Measurements from ENCODE around the gene ABCF3. TPM values are rescaled to one million over a fixed set of nuclear protein-coding genes. Genes with fewer than 3 reads are reported as not detected.

The ABCF3 gene
- total RNA-seq, 1 experiment from 2014 or later = 62.7 TPM

GRCh38 chr3:184164648-184165330 lies 21.2 kb upstream of the ABCF3 start:
- no peak for DNase-seq (ENCODE audit: unreplicated experiment)
- no peak overlapping the region for H3K27ac Mint-ChIP-seq (ENCODE audit: low read depth, unreplicated experiment)
- POLR2A ChIA-PET = interaction anchor here (0.7 to 1.0 kb wide), 2 partner anchors 10 to 11 kb away, joined by 3 to 4 read pairs; partner anchors contain the start of gene AP2M1
- intact Hi-C loops (cut with micrococcal nuclease) = no loop called here
- H3K9me3 Mint-ChIP-seq (ENCODE audit: unreplicated experiment) = no peaks in the 10 kb centered on the region
- H3K4me3 Mint-ChIP-seq (ENCODE audit: unreplicated experiment) = no peak overlapping the region
- no TSS peak for BruUV-seq (replicated peaks)
- TF ChIP-seq, protein P1, sequence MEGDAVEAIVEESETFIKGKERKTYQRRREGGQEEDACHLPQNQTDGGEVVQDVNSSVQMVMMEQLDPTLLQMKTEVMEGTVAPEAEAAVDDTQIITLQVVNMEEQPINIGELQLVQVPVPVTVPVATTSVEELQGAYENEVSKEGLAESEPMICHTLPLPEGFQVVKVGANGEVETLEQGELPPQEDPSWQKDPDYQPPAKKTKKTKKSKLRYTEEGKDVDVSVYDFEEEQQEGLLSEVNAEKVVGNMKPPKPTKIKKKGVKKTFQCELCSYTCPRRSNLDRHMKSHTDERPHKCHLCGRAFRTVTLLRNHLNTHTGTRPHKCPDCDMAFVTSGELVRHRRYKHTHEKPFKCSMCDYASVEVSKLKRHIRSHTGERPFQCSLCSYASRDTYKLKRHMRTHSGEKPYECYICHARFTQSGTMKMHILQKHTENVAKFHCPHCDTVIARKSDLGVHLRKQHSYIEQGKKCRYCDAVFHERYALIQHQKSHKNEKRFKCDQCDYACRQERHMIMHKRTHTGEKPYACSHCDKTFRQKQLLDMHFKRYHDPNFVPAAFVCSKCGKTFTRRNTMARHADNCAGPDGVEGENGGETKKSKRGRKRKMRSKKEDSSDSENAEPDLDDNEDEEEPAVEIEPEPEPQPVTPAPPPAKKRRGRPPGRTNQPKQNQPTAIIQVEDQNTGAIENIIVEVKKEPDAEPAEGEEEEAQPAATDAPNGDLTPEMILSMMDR (IDR thresholded peaks at IDR 0.05; ENCODE audit: unreplicated experiment) = no peak
- H3K36me3 Mint-ChIP-seq (ENCODE audit: insufficient read depth, unreplicated experiment) = peaks cover 42% of the 10 kb centered on the region
- H3K4me1 Mint-ChIP-seq (ENCODE audit: insufficient read depth, unreplicated experiment) = peaks cover 17% of the 10 kb centered on the region
- CTCF ChIA-PET = interaction anchor here (0.7 to 1.5 kb wide), 4 partner anchors 9 to 280 kb away, joined by 3 read pairs; partner anchors contain the start of gene PARL
- no peaks in the 10 kb centered on the region for H3K27me3 Mint-ChIP-seq (ENCODE audit: insufficient read depth, unreplicated experiment)

DNA sequence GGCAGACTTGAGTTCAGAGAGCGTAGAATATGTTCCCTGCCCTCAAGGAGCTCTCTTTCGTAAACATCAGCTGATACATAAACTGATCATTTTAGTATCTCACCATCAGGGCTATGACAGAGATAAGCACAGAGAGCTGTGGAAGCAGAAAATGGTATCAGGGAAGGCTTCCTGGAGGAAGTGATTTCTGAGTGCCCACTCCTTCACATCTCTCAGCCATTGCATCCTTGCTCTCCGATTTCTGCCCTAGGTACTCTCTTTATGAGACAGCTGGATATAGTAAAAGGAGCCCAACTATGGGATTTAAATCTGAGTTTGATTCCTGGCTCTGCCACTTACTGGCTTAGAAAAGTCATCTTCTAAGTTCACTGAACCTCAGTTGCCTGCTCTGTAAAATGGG lies 20.5 kb upstream of the ABCF3 start:
- Mint-ChIP-seq H3K4me1 (ENCODE audit: insufficient read depth, unreplicated experiment) (peaks cover 12% of the 10 kb centered on the region), H3K27me3 (ENCODE audit: insufficient read depth, unreplicated experiment) (no peaks in the 10 kb centered on the region), H3K4me3 (ENCODE audit: unreplicated experiment) (no peak overlapping the region), H3K36me3 (ENCODE audit: insufficient read depth, unreplicated experiment) (peaks cover 36% of the 10 kb centered on the region), H3K27ac (ENCODE audit: low read depth, unreplicated experiment) (no peak overlapping the region), H3K9me3 (ENCODE audit: unreplicated experiment) (no peaks in the 10 kb centered on the region)
- TF ChIP-seq, protein P1 (IDR thresholded peaks at IDR 0.05; ENCODE audit: unreplicated experiment) = no peak
- no peak for DNase-seq (ENCODE audit: unreplicated experiment)
- no TSS peak for BruUV-seq (replicated peaks)
- ChIA-PET POLR2A (interaction anchor here (0.7 kb wide), 1 partner anchor 9 kb away, joined by 3 read pairs; no protein-coding TSS in a partner anchor), CTCF (interaction anchor here (1.0 kb wide), 1 partner anchor 84 kb away, joined by 3 read pairs; no protein-coding TSS in a partner anchor)
- intact Hi-C loops (cut with micrococcal nuclease) = no loop called here

DNA sequence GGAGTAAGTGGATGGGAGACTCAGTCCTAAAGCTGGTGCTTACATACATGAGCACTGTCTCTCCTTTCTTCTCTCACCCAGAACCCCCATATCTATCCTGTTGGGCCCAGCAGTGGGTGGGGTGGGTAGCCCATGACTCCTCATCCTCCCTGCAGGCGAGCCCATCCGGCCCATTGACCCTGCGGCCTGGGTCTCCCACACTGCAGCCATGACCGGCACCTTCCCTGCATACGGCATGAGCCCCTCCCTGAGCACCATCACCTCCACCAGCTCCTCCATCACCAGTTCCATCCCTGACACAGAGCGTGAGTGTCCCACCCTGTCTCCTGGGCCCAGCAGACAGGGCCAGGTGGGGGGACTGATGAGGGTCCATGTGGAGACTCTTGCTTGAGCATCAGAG lies 19.3 kb upstream of the ABCF3 start:
- TF ChIP-seq, protein P1 (IDR thresholded peaks at IDR 0.05; ENCODE audit: unreplicated experiment) = no peak
- DNase-seq (ENCODE audit: unreplicated experiment) = no peak
- ChIA-PET POLR2A (interaction anchor here (0.6 kb wide), 1 partner anchor 80 kb away, joined by 3 read pairs; no protein-coding TSS in a partner anchor), CTCF (no interaction called here)
- Mint-ChIP-seq H3K27ac (ENCODE audit: low read depth, unreplicated experiment) (no peak overlapping the region), H3K4me1 (ENCODE audit: insufficient read depth, unreplicated experiment) (peaks cover 17% of the 10 kb centered on the region), H3K9me3 (ENCODE audit: unreplicated experiment) (no peaks in the 10 kb centered on the region), H3K36me3 (ENCODE audit: insufficient read depth, unreplicated experiment) (peaks cover 39% of the 10 kb centered on the region), H3K27me3 (ENCODE audit: insufficient read depth, unreplicated experiment) (no peaks in the 10 kb centered on the region), H3K4me3 (ENCODE audit: unreplicated experiment) (no peak overlapping the region)
- no TSS peak for BruUV-seq (replicated peaks)
- intact Hi-C loops (cut with micrococcal nuclease) = no loop called here

GRCh38 chr3:184167786-184168185 lies 18.2 kb upstream of the ABCF3 start:
- intact Hi-C loops (cut with micrococcal nuclease) = no loop called here
- H3K9me3 Mint-ChIP-seq (ENCODE audit: unreplicated experiment) = no peaks in the 10 kb centered on the region
- H3K4me1 Mint-ChIP-seq (ENCODE audit: insufficient read depth, unreplicated experiment) = peaks cover 14% of the 10 kb centered on the region
- ChIA-PET CTCF (no interaction called here), POLR2A (interaction anchor here (0.6 kb wide), 1 partner anchor 67 kb away, joined by 3 read pairs; no protein-coding TSS in a partner anchor)
- no peak for DNase-seq (ENCODE audit: unreplicated experiment)
- no peak overlapping the region for H3K4me3 Mint-ChIP-seq (ENCODE audit: unreplicated experiment)
- BruUV-seq (replicated peaks) = no TSS peak
- no peaks in the 10 kb centered on the region for H3K27me3 Mint-ChIP-seq (ENCODE audit: insufficient read depth, unreplicated experiment)
- H3K36me3 Mint-ChIP-seq (ENCODE audit: insufficient read depth, unreplicated experiment) = peaks cover 43% of the 10 kb centered on the region
- no peak overlapping the region for H3K27ac Mint-ChIP-seq (ENCODE audit: low read depth, unreplicated experiment)
- TF ChIP-seq, protein P1 (IDR thresholded peaks at IDR 0.05; ENCODE audit: unreplicated experiment) = no peak

Measured in MCF 10A (cell line).